HCT116 (cell line): ENCODE measurements around the gene KIF5C. TPM values are rescaled to one million over a fixed set of nuclear protein-coding genes. Genes with fewer than 3 reads are reported as not detected.

Experiments
- ATAC-seq: fragments of 200-7000 bp; cut with Tn5 transposase; 2 replicates; pipeline ENCODE4 v1.9.1; 2020; ENCODE audit warnings: mild to moderate bottlenecking, moderate library complexity
- BruUV-seq: library from RNA; stranded (reverse); fragments of 400-500 nt; replicated peaks from 2 replicates; lab custom pipeline; 2021; lab: Mats Ljungman, UMichigan
- CTCF ChIA-PET: fragments of 300-600 bp; sonication (Branson Sonifier 250); formaldehyde crosslinking; loops from one replicate; lab custom pipeline; 2021; ENCODE audit warnings: antibody characterized with exemption; lab: Charles Lee
- POLR2A ChIA-PET: fragments of 300-600, 350-600 bp; sonication (Branson Sonifier 250); formaldehyde crosslinking; loops from one replicate; lab custom pipeline; 2021; ENCODE audit warnings: antibody characterized with exemption; lab: Charles Lee
- RAD21 ChIA-PET, 2 experiments: fragments of 300-600 bp; sonication (Branson Sonifier 250); formaldehyde crosslinking; loops; one replicate each; lab custom pipeline; 2023; ENCODE audit warnings: low total read pairs in 2 of 2; ENCODE audit not compliant: uncharacterized antibody in 2 of 2, unreplicated experiment in 2 of 2, low non-redundant PET in 1 of 2; lab: Charles Lee
- DNase-seq: peaks from one replicate; pipeline ENCODE4 v3.0.0-alpha.2; 2010; ENCODE audit warnings: low read depth, low spot score
- H2AFZ ChIP-seq: fragments of 200-600 bp; shearing (Covaris generic), sonication (generic); 2 replicates; pipeline ENCODE4 v1.6.1; 2017; ENCODE audit warnings: low read depth, mixed run types, mixed read lengths, antibody characterized with exemption, low read length; ENCODE audit not compliant: poor library complexity, severe bottlenecking
- H3K27ac ChIP-seq: 2 replicates; pipeline ENCODE4 v1.5.1; 2012; ENCODE audit warnings: low read depth, low read length
- H3K27me3 ChIP-seq: fragments of 200-600 bp; sonication (generic); 2 replicates; pipeline ENCODE4 v1.6.1; 2016; ENCODE audit warnings: mixed run types, low read length, mixed read lengths; ENCODE audit not compliant: insufficient read depth
- H3K36me3 ChIP-seq, 2 experiments: fragments of 200-500 bp in 1 of 2; fragments of 200-600 bp in 1 of 2; sonication (Bioruptor generic) in 1 of 2; sonication (generic) in 1 of 2; 2 replicates each; pipeline versions ENCODE4 v1.5.1 to v1.6.1; 2014 to 2016; ENCODE audit warnings: low read length in 2 of 2, inconsistent platforms in 1 of 2, mixed read lengths in 1 of 2, mixed run types in 1 of 2; ENCODE audit not compliant: insufficient read depth in 2 of 2, control insufficient read depth in 1 of 2
- H3K4me1 ChIP-seq, 2 experiments: fragments of 200-600 bp in 1 of 2; sonication (generic) in 1 of 2; 2 replicates each; pipeline versions ENCODE4 v1.5.1 to v1.6.1; 2012 to 2017; ENCODE audit warnings: low read length in 2 of 2, inconsistent platforms in 1 of 2, mild to moderate bottlenecking in 1 of 2, mixed read lengths in 1 of 2, mixed run types in 1 of 2, moderate library complexity in 1 of 2; ENCODE audit not compliant: insufficient read depth in 2 of 2, control insufficient read depth in 1 of 2
- H3K4me2 ChIP-seq: fragments of 200-600 bp; sonication (generic); 2 replicates; pipeline ENCODE4 v1.6.1; 2017; ENCODE audit warnings: mixed run types, low read length, mixed read lengths
- H3K4me3 ChIP-seq, 2 experiments: fragments of 200-600 bp in 1 of 2; sonication (generic) in 1 of 2; replicated peaks in 1 of 2; 2 replicates each; pipeline ENCODE4 v1.5.1; 2011 to 2016; ENCODE audit warnings: low read length in 2 of 2, control low read depth in 1 of 2, low read depth in 1 of 2, mild to moderate bottlenecking in 1 of 2, mixed read lengths in 1 of 2, mixed run types in 1 of 2
- H3K79me2 ChIP-seq: fragments of 200-600 bp; sonication (generic); 2 replicates; pipeline ENCODE4 v1.6.1; 2017; ENCODE audit warnings: mild to moderate bottlenecking, mixed run types, low read length, moderate library complexity, mixed read lengths; ENCODE audit not compliant: insufficient read depth
- H3K9ac ChIP-seq: fragments of 200-600 bp; sonication (generic); 2 replicates; pipeline ENCODE4 v1.6.1; 2016; ENCODE audit warnings: low read length, mixed read lengths
- H3K9me2 ChIP-seq: fragments of 200-600 bp; sonication (generic), shearing (Covaris generic); 2 replicates; pipeline ENCODE4 v1.6.1; 2017; ENCODE audit warnings: mixed run types, mild to moderate bottlenecking, moderate library complexity; ENCODE audit not compliant: insufficient read depth
- H3K9me3 ChIP-seq, 2 experiments: fragments of 200-500 bp in 1 of 2; fragments of 200-600 bp in 1 of 2; sonication (Bioruptor generic) in 1 of 2; sonication (generic) in 1 of 2; 2 replicates each; pipeline ENCODE4 v1.6.1; 2014 to 2017; ENCODE audit warnings: low read length in 2 of 2, mixed read lengths in 2 of 2, inconsistent platforms in 1 of 2, low read depth in 1 of 2, mild to moderate bottlenecking in 1 of 2, mixed run types in 1 of 2, moderate library complexity in 1 of 2; ENCODE audit not compliant: control insufficient read depth in 1 of 2, insufficient read depth in 1 of 2
- H4K20me1 ChIP-seq: fragments of 200-600 bp; sonication (generic), shearing (Covaris generic); 2 replicates; pipeline ENCODE4 v1.6.1; 2017; ENCODE audit warnings: mixed run types, mild to moderate bottlenecking, moderate library complexity; ENCODE audit not compliant: insufficient read depth
- ATF3 ChIP-seq: IDR thresholded peaks from 2 replicates; pipeline ENCODE4 v1.6.1; 2012
- CBX3 ChIP-seq: IDR thresholded peaks from 2 replicates; pipeline ENCODE4 v1.6.1; 2012; ENCODE audit warnings: low read depth
- CTCF ChIP-seq, 3 experiments: fragments of 200-600 bp in 1 of 3; sonication (generic) in 1 of 3; IDR thresholded peaks in 2 of 3; conservative IDR thresholded peaks in 1 of 3; 2 replicates each; pipeline ENCODE4 v1.5.1; 2012 to 2017; ENCODE audit warnings: low read depth in 2 of 3, low read length in 2 of 3, antibody characterized with exemption in 1 of 3, borderline replicate concordance in 1 of 3, control low read depth in 1 of 3, mild to moderate bottlenecking in 1 of 3, mixed read lengths in 1 of 3, mixed run types in 1 of 3, moderate library complexity in 1 of 3; ENCODE audit not compliant: insufficient read depth in 1 of 3
- EZH2 ChIP-seq: fragments of 200-600 bp; sonication (generic); IDR thresholded peaks from 2 replicates; pipeline ENCODE4 v1.6.1; 2017; ENCODE audit warnings: antibody characterized with exemption, mixed run types
- EZH2phosphoT487 ChIP-seq: fragments of 200-600 bp; IDR thresholded peaks from 2 replicates; pipeline ENCODE4 v1.6.1; 2018; ENCODE audit warnings: antibody characterized with exemption, borderline replicate concordance
- MAX ChIP-seq: IDR thresholded peaks from 2 replicates; pipeline ENCODE4 v1.6.1; 2012
- POLR2AphosphoS5 ChIP-seq: IDR thresholded peaks from 2 replicates; pipeline ENCODE4 v1.6.1; 2011; ENCODE audit warnings: mild to moderate bottlenecking, low read depth, low read length, moderate library complexity
- REST ChIP-seq: IDR thresholded peaks from 2 replicates; pipeline ENCODE4 v1.6.1; 2012; ENCODE audit warnings: low read depth
- SP1 ChIP-seq: IDR thresholded peaks from 2 replicates; pipeline ENCODE4 v1.6.1; 2012; ENCODE audit warnings: low read depth
- TCF7L2 ChIP-seq: IDR thresholded peaks from 2 replicates; pipeline ENCODE4 v1.7.0; 2011; ENCODE audit warnings: borderline replicate concordance, inconsistent platforms; ENCODE audit not compliant: insufficient read depth, insufficient read length; ENCODE audit errors: extremely low read depth
- YY1 ChIP-seq: IDR thresholded peaks from 2 replicates; pipeline ENCODE4 v1.6.1; 2011; ENCODE audit warnings: low read length, low read depth, moderate library complexity, mild to moderate bottlenecking; ENCODE audit not compliant: insufficient replicate concordance; ENCODE audit errors: extremely low read depth
- ZFX ChIP-seq: fragments of 450-650 bp; IDR thresholded peaks from 2 replicates; pipeline ENCODE4 v1.6.1; 2017
- intact Hi-C: fragments of 100-400 bp; cut with micrococcal nuclease; formaldehyde crosslinking; loops from 2 replicates; pipeline ENCODE4 v1.10.0; 2022
- total RNA-seq: library from RNA; stranded (reverse); gene quantifications from one replicate; pipeline ENCODE4 v1.2.1, GENCODE V29; 2021; ENCODE audit not compliant: unreplicated experiment

The KIF5C gene
- total RNA-seq, 1 experiment from 2014 or later: 6.5 TPM

- ChIA-PET CTCF (no interaction called here), POLR2A (no interaction called here)
- no peak overlapping the region for H2AFZ ChIP-seq
- intact Hi-C loops: no loop called here
- no peak overlapping the region for H3K9ac ChIP-seq
- no peaks in the 10 kb centered on the region for H3K36me3 ChIP-seq
- BruUV-seq: no TSS peak
- no peak for DNase-seq
- H3K4me1 ChIP-seq: no peaks in the 10 kb centered on the region
- no peak for ATAC-seq
- no peaks in the 10 kb centered on the region for H3K9me3 ChIP-seq
- H3K27ac ChIP-seq: no peak overlapping the region
- H3K79me2 ChIP-seq: no peaks in the 10 kb centered on the region
- H3K4me3 ChIP-seq: no peak overlapping the region
- H3K9me2 ChIP-seq: no peaks in the 10 kb centered on the region
- no peaks in the 10 kb centered on the region for H4K20me1 ChIP-seq
- no peak for TF ChIP-seq YY1
- TF ChIP-seq CTCF (IDR thresholded peaks at IDR 0.05 in 2 of 3, conservative IDR thresholded peaks at IDR 0.05 in 1 of 3; ENCODE audit: borderline replicate concordance in 1 of 3, insufficient read depth in 1 of 3, low read depth in 2 of 3, low read length in 2 of 3): no peak
- TF ChIP-seq TCF7L2: no peak
- no peak for TF ChIP-seq EZH2phosphoT487
- TF ChIP-seq POLR2AphosphoS5: no peak
- no peak for TF ChIP-seq ZFX
- no peak for TF ChIP-seq EZH2
- no peak for TF ChIP-seq MAX
- TF ChIP-seq CBX3: no peak
- TF ChIP-seq REST: no peak
- TF ChIP-seq SP1: no peak
- no peak for TF ChIP-seq ATF3
- TF ChIP-seq, all 23 proteins: peak for 0
- RAD21 ChIA-PET: no interaction called here
- Histone ChIP-seq H3K4me2 (no peak overlapping the region), H3K27me3 (no peaks in the 10 kb centered on the region)
Observed at GRCh38 chr2:149049142-149049541, 174.1 kb downstream of the KIF5C start.
